Ovary (tissue), 3 donors: ENCODE results near the gene SSBP2.

Experiments
- CTCF ChIP-seq, 3 donors: fragments of 450-650 bp in 2 of 3; fragments of 200-600 bp in 1 of 3; IDR thresholded peaks; one replicate each; pipeline versions ENCODE4 v1.5.1 to v1.8.0; 2016 to 2022; ENCODE audit warnings: antibody characterized with exemption in 3 of 3, mild to moderate bottlenecking in 1 of 3
- EP300 ChIP-seq: sonication (generic); formaldehyde crosslinking; IDR thresholded peaks from one replicate; pipeline ENCODE4 v1.6.1; 2017; ENCODE audit warnings: antibody characterized with exemption
- POLR2A ChIP-seq: fragments of 450-650 bp; IDR thresholded peaks from one replicate; pipeline ENCODE4 v1.6.1; 2017; ENCODE audit warnings: antibody characterized with exemption, mild to moderate bottlenecking, moderate library complexity
- donor health status: DM: no; HTN: no; CAD: no.

- TF ChIP-seq POLR2A = no peak
- no peak for TF ChIP-seq CTCF (IDR thresholded peaks at IDR 0.05)
- TF ChIP-seq EP300 = no peak
Measured at GRCh38 chr5:81772488-81772887, 21.6 kb upstream of the SSBP2 start.
